DOHH2 (cell line): ENCODE data around the gene GOLPH3L.

ENCODE experiments used
- CTCF ChIP-seq: fragments of 200-600 bp; sonication (generic); IDR thresholded peaks from one replicate; pipeline ENCODE4 v1.5.1; 2014; ENCODE audit warnings: antibody characterized with exemption, mild to moderate bottlenecking, low read depth, low read length; ENCODE audit not compliant: poor library complexity, severe bottlenecking
- EZH2phosphoT487 ChIP-seq: fragments of 200-600 bp; sonication (generic); IDR thresholded peaks from 2 replicates; pipeline ENCODE4 v1.6.1; 2017; ENCODE audit warnings: borderline replicate concordance, mild to moderate bottlenecking, antibody characterized with exemption, low read length, moderate library complexity, mixed read lengths

DNA sequence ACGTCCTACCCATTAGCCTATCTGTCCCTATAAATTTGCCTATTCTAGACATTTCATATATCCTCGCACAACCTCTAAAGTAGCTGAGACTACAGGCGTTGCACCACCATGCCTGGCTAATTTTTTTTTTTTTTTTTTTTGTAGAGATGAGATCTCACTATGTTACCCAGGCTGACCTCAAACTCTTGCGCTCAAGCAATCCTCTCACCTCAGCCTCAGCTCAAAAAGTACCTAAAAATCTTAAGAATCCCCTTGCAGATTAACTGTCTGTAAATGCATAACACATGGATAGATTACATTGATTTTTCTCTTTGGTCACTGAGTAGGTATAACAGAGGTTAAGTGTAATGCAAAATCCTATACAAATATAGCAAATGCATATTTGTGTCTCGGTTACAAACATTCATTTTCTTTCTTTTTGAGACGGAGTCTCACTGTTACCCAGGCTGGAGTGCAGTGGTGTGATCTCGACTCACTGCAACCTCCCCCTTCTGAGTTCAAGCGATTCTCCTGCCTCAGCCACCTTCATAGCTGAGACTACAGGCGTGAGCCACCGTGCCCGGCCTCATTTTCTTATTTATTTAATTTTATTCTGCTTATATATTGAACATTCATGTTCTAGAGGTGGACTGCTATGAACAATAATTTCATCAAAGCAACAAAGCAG is 21.4 kb upstream of the GOLPH3L start:
- TF ChIP-seq CTCF (no peak), EZH2phosphoT487 (no peak)
